Fibroblast of villous mesenchyme (primary cell): ENCODE results near the gene MTHFD1L. TPM values are rescaled to one million over a fixed set of nuclear protein-coding genes. Genes with fewer than 3 reads are reported as not detected.
A peak's percentile ranks its signal among the peaks of the same experiment; 100 is the strongest.

ENCODE experiments used
- DNase-seq: peaks from one replicate; pipeline ENCODE4 v3.0.0-alpha.2; 2010; ENCODE audit warnings: low read depth
- H3K4me3 ChIP-seq: 2 replicates; pipeline ENCODE4 v1.5.1; 2011; ENCODE audit warnings: low read depth, mild to moderate bottlenecking, low read length
- total RNA-seq: library from RNA; depleted of rRNA; stranded (reverse); fragments of >200 nt; gene quantifications from 2 replicates; pipeline ENCODE4 v1.2.3, GENCODE V29; 2012
- TF ChIP-seq, protein P1 (sequence below): IDR thresholded peaks from 2 replicates; pipeline ENCODE4 v1.5.1; 2012; ENCODE audit warnings: low read depth, mild to moderate bottlenecking, low read length; ENCODE audit not compliant: insufficient read depth

Gene MTHFD1L
- total RNA-seq, 1 donor = 43.2 TPM

DNA sequence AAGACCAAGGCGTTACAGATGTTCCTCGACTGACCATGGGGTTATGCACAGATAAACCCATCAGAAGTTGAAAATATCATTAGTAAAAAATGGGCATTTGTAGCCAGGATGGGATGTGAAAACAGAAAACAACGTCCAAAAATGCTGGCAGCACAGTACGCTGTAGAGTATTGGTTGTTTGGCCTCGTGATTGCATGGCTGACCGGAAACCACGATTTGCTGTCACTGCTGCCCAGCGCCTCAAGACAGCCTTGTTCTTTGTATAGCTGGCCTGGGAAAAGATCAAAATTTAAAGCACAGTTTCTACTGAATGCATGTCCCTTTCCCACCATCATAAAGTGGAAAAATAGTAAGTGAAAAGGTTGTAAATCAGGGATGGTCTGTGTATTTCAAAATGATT is 41.9 kb downstream of the MTHFD1L start:
- DNase-seq = no peak
- TF ChIP-seq, protein P1, sequence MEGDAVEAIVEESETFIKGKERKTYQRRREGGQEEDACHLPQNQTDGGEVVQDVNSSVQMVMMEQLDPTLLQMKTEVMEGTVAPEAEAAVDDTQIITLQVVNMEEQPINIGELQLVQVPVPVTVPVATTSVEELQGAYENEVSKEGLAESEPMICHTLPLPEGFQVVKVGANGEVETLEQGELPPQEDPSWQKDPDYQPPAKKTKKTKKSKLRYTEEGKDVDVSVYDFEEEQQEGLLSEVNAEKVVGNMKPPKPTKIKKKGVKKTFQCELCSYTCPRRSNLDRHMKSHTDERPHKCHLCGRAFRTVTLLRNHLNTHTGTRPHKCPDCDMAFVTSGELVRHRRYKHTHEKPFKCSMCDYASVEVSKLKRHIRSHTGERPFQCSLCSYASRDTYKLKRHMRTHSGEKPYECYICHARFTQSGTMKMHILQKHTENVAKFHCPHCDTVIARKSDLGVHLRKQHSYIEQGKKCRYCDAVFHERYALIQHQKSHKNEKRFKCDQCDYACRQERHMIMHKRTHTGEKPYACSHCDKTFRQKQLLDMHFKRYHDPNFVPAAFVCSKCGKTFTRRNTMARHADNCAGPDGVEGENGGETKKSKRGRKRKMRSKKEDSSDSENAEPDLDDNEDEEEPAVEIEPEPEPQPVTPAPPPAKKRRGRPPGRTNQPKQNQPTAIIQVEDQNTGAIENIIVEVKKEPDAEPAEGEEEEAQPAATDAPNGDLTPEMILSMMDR = no peak
- H3K4me3 ChIP-seq = no peak overlapping the region

DNA sequence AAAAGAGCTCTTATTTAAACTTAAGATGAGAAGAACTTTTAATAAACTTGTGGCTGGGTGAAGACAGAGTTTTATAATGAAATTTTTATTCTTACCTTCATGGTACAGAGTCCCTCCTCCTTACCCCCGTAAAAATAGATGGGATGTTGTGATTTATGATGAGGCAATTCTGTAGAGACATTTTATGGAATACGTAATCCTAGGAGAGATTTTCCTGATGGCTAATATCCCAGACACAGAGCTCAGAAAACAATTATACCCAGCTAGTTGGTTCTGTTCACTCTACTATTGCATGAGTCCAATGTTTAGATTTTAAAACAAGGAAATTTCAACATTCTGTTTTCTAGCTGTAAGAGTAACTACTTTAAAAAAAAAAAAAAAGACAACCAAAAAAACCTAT is 43.4 kb downstream of the MTHFD1L start:
- no peak overlapping the region for H3K4me3 ChIP-seq
- TF ChIP-seq, protein P1 = no peak
- peak; percentile 49 for DNase-seq

DNA sequence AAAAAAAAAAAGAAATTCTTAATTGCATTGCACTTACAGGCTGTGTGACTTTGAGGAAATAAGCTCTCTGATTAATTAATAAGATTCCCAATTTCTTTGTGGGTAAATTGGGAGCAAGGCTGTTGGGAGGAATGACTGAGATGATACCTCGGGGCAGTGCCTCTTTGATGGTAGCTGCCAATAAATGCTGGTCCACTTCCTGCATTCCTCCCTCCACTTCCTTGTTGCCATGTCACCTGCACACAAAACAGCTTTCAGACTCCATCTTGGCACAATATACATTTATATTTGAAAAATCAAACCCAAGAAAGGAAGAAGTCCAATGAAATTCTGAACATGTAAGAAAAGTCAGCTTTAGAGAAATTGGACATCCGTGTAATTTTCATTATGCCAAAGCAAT is 45.1 kb downstream of the MTHFD1L start:
- TF ChIP-seq, protein P1 = no peak

DNA sequence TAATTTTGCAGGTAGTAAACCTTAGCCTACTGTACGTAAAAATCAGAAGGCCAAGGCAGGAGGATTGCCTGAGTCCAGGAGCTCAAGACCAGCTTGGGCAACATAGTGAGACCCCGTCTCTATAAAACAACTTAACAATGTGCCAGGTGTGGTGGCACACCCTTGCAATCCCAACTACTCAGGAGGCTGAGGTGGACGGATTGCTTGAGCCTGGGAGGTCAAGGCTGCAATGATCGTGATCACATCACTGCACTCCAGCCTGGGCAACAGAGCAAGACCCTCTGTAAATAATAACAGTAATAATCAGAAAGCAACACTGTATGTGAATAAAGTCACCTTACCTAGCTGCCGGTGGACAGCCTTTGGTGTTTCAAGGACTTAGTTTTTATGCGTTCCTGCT is 48.9 kb downstream of the MTHFD1L start:
- no peak overlapping the region for H3K4me3 ChIP-seq
- TF ChIP-seq, protein P1 = no peak
- DNase-seq = no peak

More for the DNA sequence above, 45.1 kb downstream of the MTHFD1L start:
- no peak for DNase-seq
- no peak overlapping the region for H3K4me3 ChIP-seq

DNA sequence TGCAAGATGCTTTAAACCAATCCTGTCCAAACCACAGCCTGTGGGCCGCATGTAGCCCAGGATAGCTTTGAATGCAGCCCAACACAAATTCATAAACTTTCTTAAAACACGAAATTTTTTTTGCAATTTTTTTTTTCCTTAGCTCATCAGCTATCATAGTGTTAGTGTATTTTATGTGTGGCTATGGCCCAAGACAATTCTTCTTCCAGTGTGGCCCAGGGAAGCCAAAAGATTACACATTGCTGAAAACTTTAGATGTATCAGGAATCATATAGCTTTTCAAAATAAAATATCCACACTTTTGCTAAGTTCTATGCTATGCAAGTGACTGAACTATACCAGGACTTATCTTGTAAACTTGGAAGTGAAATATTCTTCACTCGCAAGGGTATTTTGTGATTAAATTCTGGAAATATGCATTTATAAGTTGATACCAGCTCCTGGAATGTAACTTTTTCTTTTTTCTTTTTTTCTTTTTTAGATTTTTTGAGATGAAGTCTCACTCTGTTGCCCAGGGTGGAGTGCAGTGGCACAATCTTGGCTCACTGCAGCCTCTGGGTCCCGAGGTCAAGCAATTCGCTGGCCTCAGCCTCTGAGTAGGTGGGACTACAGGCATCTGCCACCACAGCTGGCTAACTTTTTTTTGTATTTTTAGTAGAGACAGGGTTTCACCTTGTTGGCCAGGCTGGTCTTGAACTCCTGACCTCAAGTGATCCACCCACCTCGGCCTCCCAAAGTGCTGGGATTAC is 49.8 kb downstream of the MTHFD1L start:
- TF ChIP-seq, protein P1 = no peak
- DNase-seq = no peak
- no peak overlapping the region for H3K4me3 ChIP-seq

DNA sequence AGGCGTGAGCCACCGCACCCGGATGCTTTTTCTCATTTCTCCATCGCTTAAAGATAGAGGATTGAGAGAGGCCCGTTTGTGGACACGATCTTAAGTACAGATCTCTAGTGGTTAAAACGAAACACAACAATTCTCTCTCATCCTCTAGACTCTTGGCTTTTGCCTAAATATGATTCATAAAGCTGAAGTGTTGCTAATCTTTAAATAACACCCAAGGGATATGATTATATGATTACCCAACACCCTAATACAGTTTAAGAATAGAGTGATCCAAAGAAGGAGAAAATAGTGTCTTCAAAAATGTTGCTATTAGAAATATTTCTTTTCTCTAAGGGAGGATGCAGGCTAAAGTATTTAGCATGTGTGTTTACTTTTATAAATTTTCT is 50.4 kb downstream of the MTHFD1L start:
- H3K4me3 ChIP-seq = no peak overlapping the region
- TF ChIP-seq, protein P1 = no peak
- peak; percentile 69 for DNase-seq

DNA sequence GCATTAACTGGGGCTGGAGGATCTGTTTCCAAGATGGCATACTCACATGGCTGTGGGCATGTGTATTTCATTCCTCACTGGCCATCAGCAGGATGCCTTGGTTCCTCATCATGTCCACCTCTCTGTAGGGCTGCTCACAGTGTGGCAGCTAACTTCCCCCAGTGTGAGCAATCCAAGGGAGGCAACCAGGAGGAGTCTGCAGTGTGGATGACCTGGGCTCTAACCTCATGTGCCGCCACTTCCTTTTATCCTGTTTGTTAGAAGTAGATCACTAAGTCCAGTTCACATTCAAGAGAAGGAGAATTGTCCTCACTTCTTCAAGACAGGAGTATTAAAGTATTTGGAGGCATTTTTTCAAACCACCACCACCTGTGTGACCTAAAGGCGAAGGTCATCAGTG is 54.4 kb downstream of the MTHFD1L start:
- no peak for DNase-seq
- TF ChIP-seq, protein P1 = no peak
- no peak overlapping the region for H3K4me3 ChIP-seq
